Astrocyte (in vitro differentiated cells and primary cell): ENCODE results near the gene KIF5A. TPM values are rescaled to one million over a fixed set of nuclear protein-coding genes. Genes with fewer than 3 reads are reported as not detected.

Experiments used
- DNase-seq: peaks from one replicate; pipeline ENCODE4 v3.0.0-alpha.2; 2010; ENCODE audit warnings: low read depth
- FAIRE-seq: peaks from 2 replicates; lab custom pipeline; 2011; peaks lifted over from hg19 to GRCh38; lab: Jason Lieb, UNC
- H2AFZ ChIP-seq: 2 replicates; pipeline ENCODE4 v1.6.0; 2012; ENCODE audit warnings: low read depth, low read length, inconsistent platforms
- H3K27ac ChIP-seq: 2 replicates; pipeline ENCODE4 v1.5.1; 2011; ENCODE audit warnings: low read depth, low read length, inconsistent platforms
- H3K27me3 ChIP-seq: 2 replicates; pipeline ENCODE4 v1.6.0; 2011; ENCODE audit warnings: low read length, inconsistent platforms; ENCODE audit not compliant: insufficient read depth
- H3K36me3 ChIP-seq: 2 replicates; pipeline ENCODE4 v1.5.1; 2011; ENCODE audit warnings: low read length, inconsistent platforms; ENCODE audit not compliant: insufficient read depth
- H3K4me1 ChIP-seq: 2 replicates; pipeline ENCODE4 v1.5.1; 2011; ENCODE audit warnings: low read length, inconsistent platforms; ENCODE audit not compliant: insufficient read depth
- H3K4me2 ChIP-seq: 2 replicates; pipeline ENCODE4 v1.6.0; 2012; ENCODE audit warnings: low read length, inconsistent platforms
- H3K4me3 ChIP-seq: 2 replicates; pipeline ENCODE4 v1.5.1; 2011; ENCODE audit warnings: low read depth, mild to moderate bottlenecking, low read length, inconsistent platforms; ENCODE audit not compliant: insufficient read depth
- H3K79me2 ChIP-seq: 2 replicates; pipeline ENCODE4 v1.6.0; 2012; ENCODE audit warnings: mild to moderate bottlenecking, low read length, inconsistent platforms; ENCODE audit not compliant: insufficient read depth
- H3K9ac ChIP-seq: 2 replicates; pipeline ENCODE4 v1.6.0; 2012; ENCODE audit warnings: mild to moderate bottlenecking, low read length, inconsistent platforms
- H3K9me3 ChIP-seq: 2 replicates; pipeline ENCODE4 v1.5.1; 2012; ENCODE audit warnings: low read depth, mild to moderate bottlenecking, low read length, inconsistent platforms; ENCODE audit not compliant: insufficient read depth
- H4K20me1 ChIP-seq: 2 replicates; pipeline ENCODE4 v1.6.0; 2012; ENCODE audit warnings: low read length, inconsistent platforms; ENCODE audit not compliant: insufficient read depth
- H3K27ac Mint-ChIP-seq: one replicate; pipeline ENCODE4 v1.8.0; 2021; ENCODE audit warnings: mild to moderate bottlenecking, mixed read lengths; ENCODE audit not compliant: unreplicated experiment
- H3K27me3 Mint-ChIP-seq: one replicate; pipeline ENCODE4 v1.8.0; 2021; ENCODE audit warnings: low read depth, mixed read lengths; ENCODE audit not compliant: unreplicated experiment
- H3K36me3 Mint-ChIP-seq: one replicate; pipeline ENCODE4 v1.8.0; 2021; ENCODE audit warnings: low read depth, mixed read lengths; ENCODE audit not compliant: unreplicated experiment
- H3K4me1 Mint-ChIP-seq: one replicate; pipeline ENCODE4 v1.8.0; 2021; ENCODE audit warnings: low read depth, mixed read lengths; ENCODE audit not compliant: unreplicated experiment
- H3K4me3 Mint-ChIP-seq: one replicate; pipeline ENCODE4 v1.8.0; 2021; ENCODE audit warnings: mild to moderate bottlenecking, moderate library complexity, mixed read lengths; ENCODE audit not compliant: unreplicated experiment
- H3K9me3 Mint-ChIP-seq: one replicate; pipeline ENCODE4 v1.8.0; 2021; ENCODE audit warnings: mild to moderate bottlenecking, mixed read lengths; ENCODE audit not compliant: unreplicated experiment
- EZH2 ChIP-seq: IDR thresholded peaks from 2 replicates; pipeline ENCODE4 v1.6.1; 2012; ENCODE audit warnings: mild to moderate bottlenecking, low read length, inconsistent platforms; ENCODE audit not compliant: insufficient read depth
- total RNA-seq: library from RNA; stranded (reverse); gene quantifications from 2 replicates; pipeline ENCODE4 v1.2.1, GENCODE V29; 2021
- TF ChIP-seq, protein P1 (sequence below): IDR thresholded peaks from 2 replicates; pipeline ENCODE4 v1.5.1; 2011; ENCODE audit warnings: low read depth, mild to moderate bottlenecking, inconsistent platforms, low read length, moderate library complexity; ENCODE audit not compliant: insufficient read depth

Gene KIF5A
- total RNA-seq, 1 donor from 2014 or later, result 7.2 TPM

DNA sequence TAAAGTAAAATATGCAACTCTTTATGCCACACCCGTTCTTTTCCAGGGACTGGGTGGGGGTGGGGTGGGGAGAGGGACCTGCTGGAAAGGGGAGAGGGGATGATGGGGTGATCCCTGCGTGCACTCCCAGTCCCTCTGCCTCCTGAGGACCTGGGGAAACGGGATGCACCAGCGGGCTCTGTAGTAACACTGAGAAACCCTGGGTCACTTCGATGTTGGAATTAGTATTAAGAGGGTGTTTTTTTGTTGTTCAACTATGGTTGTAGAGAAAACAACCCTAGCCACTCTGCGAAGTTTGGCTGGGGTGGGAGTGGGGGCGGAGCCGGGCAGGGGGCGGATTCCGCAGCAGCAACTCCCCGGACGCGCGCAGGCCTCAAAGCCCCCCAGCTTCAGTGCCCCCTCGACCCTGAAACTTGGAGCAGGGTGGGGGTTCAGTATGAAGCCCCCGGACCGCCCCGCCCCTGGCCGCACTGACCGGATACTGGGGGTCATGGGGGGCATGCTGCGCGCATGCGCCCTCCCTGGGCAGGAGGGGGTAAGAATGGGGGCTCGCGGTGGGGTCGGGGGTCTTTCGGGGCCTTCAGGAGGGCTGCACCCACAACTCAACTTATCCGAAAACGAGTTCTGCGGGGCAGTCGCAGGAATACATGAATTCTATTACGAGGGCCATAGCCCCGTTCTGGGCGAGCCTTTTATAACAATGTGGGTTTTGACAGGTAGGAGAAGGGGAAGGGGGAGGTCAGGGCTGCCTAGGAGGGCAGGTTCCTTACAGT, 60.1 kb downstream of the KIF5A start:
- H3K27me3 Mint-ChIP-seq, result peaks cover 17% of the 10 kb centered on the region
- peak overlapping the region; percentile 12 for H3K27ac Mint-ChIP-seq
- no peak for DNase-seq
- H3K4me3 Mint-ChIP-seq, result peak overlapping the region; percentile 78
- no peaks in the 10 kb centered on the region for H3K9me3 Mint-ChIP-seq
- H3K36me3 Mint-ChIP-seq, result peaks cover 27% of the 10 kb centered on the region
- Histone ChIP-seq H2AFZ (peak overlapping the region; percentile 45), H3K4me3 (no peak overlapping the region), H3K36me3 (no peaks in the 10 kb centered on the region), H3K27ac (no peak overlapping the region), H3K9me3 (no peaks in the 10 kb centered on the region), H3K79me2 (no peaks in the 10 kb centered on the region), H3K27me3 (no peaks in the 10 kb centered on the region), H3K9ac (no peak overlapping the region), H3K4me2 (peak overlapping the region; percentile 89), H3K4me1 (peaks cover 19% of the 10 kb centered on the region), H4K20me1 (no peaks in the 10 kb centered on the region)
- TF ChIP-seq, protein P1, sequence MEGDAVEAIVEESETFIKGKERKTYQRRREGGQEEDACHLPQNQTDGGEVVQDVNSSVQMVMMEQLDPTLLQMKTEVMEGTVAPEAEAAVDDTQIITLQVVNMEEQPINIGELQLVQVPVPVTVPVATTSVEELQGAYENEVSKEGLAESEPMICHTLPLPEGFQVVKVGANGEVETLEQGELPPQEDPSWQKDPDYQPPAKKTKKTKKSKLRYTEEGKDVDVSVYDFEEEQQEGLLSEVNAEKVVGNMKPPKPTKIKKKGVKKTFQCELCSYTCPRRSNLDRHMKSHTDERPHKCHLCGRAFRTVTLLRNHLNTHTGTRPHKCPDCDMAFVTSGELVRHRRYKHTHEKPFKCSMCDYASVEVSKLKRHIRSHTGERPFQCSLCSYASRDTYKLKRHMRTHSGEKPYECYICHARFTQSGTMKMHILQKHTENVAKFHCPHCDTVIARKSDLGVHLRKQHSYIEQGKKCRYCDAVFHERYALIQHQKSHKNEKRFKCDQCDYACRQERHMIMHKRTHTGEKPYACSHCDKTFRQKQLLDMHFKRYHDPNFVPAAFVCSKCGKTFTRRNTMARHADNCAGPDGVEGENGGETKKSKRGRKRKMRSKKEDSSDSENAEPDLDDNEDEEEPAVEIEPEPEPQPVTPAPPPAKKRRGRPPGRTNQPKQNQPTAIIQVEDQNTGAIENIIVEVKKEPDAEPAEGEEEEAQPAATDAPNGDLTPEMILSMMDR, result no peak
- no peak for TF ChIP-seq EZH2
- peaks cover 13% of the 10 kb centered on the region for H3K4me1 Mint-ChIP-seq
- no peak for FAIRE-seq

GRCh38 chr12:57610554-57611107, 60.8 kb downstream of the KIF5A start:
- Histone ChIP-seq H3K4me1 (peaks cover 14% of the 10 kb centered on the region), H3K27ac (no peak overlapping the region), H3K9ac (peak overlapping the region; percentile 81), H2AFZ (peak overlapping the region; percentile 85), H3K9me3 (no peaks in the 10 kb centered on the region), H3K27me3 (no peaks in the 10 kb centered on the region), H4K20me1 (no peaks in the 10 kb centered on the region), H3K4me2 (peak overlapping the region; percentile 89), H3K36me3 (no peaks in the 10 kb centered on the region), H3K79me2 (no peaks in the 10 kb centered on the region), H3K4me3 (peak overlapping the region; percentile 61)
- Mint-ChIP-seq H3K9me3 (no peaks in the 10 kb centered on the region), H3K4me1 (peaks cover 8% of the 10 kb centered on the region), H3K27ac (no peak overlapping the region), H3K4me3 (peak overlapping the region; percentile 78), H3K36me3 (peaks cover 34% of the 10 kb centered on the region), H3K27me3 (peaks cover 22% of the 10 kb centered on the region)
- FAIRE-seq (no peak), DNase-seq (no peak)
- TF ChIP-seq EZH2, result no peak
- TF ChIP-seq, protein P1, result no peak
